HepG2 (cell line): ENCODE data around the gene KRTAP12-4.

Experiments
- NCOA5 ChIP-seq: sonication (generic); formaldehyde crosslinking; IDR thresholded peaks from 2 replicates; pipeline ENCODE4 v1.4.0; 2020; ENCODE audit warnings: missing genetic modification reagents
- PATZ1 ChIP-seq: sonication (generic); formaldehyde crosslinking; IDR thresholded peaks from 2 replicates; pipeline ENCODE4 v1.4.0; 2020; ENCODE audit warnings: missing genetic modification reagents

DNA sequence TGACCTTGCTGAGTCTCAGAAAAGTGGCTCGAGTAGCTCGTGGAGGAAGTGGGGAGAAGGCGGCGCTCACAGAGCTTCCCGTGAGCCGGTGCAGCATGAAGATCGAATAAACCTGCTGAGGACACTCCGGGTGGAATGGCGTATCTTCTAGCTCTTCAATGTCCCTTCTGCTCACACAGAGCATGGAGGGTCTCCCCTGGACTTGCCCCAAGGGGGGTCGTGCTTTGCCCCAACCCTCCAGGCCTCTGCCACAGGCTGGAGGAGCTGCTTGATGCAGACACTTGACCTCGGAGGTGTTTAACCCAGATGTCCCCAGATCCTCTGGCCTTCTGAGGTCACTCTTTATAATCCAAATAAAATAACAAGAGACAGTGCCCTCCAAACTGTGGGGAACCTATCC lies 40.3 kb upstream of the KRTAP12-4 start:
- TF ChIP-seq NCOA5 (no peak), PATZ1 (CRISPR knock-in tag) (no peak)
